Right cardiac atrium (tissue), 5 donors: Measurements from ENCODE around the gene IQCE. TPM values are rescaled to one million over a fixed set of nuclear protein-coding genes. Genes with fewer than 3 reads are reported as not detected.
A peak's percentile ranks its signal among the peaks of the same experiment; 100 is the strongest.

Source experiments
- ATAC-seq, 2 donors: fragments of 200-7000 bp; cut with Tn5 transposase; one replicate each; pipeline versions ENCODE4 v1.8.0 to v1.9.1; 2020; ENCODE audit warnings: moderate library complexity in 2 of 2, mild to moderate bottlenecking in 1 of 2
- DNase-seq, 3 donors: peaks; one replicate each; pipeline ENCODE4 v3.0.0-alpha.2; 2020
- H3K27ac ChIP-seq: one replicate; pipeline ENCODE4 v1.5.1; 2013; ENCODE audit warnings: mild to moderate bottlenecking, low read length, control low read depth, moderate library complexity
- H3K27me3 ChIP-seq: one replicate; pipeline ENCODE4 v1.6.1; 2013; ENCODE audit not compliant: control insufficient read depth, insufficient read depth
- H3K4me1 ChIP-seq: one replicate; pipeline ENCODE4 v1.6.1; 2013; ENCODE audit warnings: low read length; ENCODE audit not compliant: control insufficient read depth, insufficient read depth
- H3K4me3 ChIP-seq: one replicate; pipeline ENCODE4 v1.5.1; 2013; ENCODE audit warnings: low read length, control low read depth
- H3K9me3 ChIP-seq: one replicate; pipeline ENCODE4 v1.6.1; 2013; ENCODE audit warnings: low read length; ENCODE audit not compliant: control insufficient read depth
- WGBS: extraction: QIAGEN DNeasy Blood & Tissue Kit; methylation state at CpG from one replicate; pipeline ENCODE4 v1.1.7; 2013; 5-methylcytosine and 5-hydroxymethylcytosine counted together
- intact Hi-C, 4 donors: fragments of 100-400 bp; cut with DNase I; formaldehyde crosslinking; loops; one replicate each; pipeline versions ENCODE4 v1.11.0 to v1.14.0; 2022 to 2023
- polyA plus RNA-seq: library from polyadenylated mRNA; stranded (reverse); fragments of 200-250 nt; gene quantifications from one replicate; pipeline ENCODE4 v1.2.3, GENCODE V29; 2013
- total RNA-seq, 4 donors: library from RNA; stranded (reverse); fragmentation: NEBNext Ultra II Directional; extraction: Animal tissue kit (Norgen Biotek cat#: 25700); gene quantifications; one replicate each; pipeline ENCODE4 v1.2.1, GENCODE V29; 2021
- donor health status: healthy with polysubstance abuse.
- donor health status: DM: no; HTN: yes; CAD: no.
- donor health status: DM: no; HTN: no; CAD: no.
- donor health status: DM: no; HTN: yes; CAD: no; lungs with severe emphysema.
- donor health status: DM: yes; HTN: yes; CAD: no.

IQCE gene
- total and polyA plus RNA-seq, 5 donors, result 7.9 to 16.0 (median 15.1) TPM

GRCh38 chr7:2637066-2637471, 78.3 kb downstream of the IQCE start:
- intact Hi-C loops, result no loop called here
- no peak for ATAC-seq
- Histone ChIP-seq H3K4me3 (no peak overlapping the region), H3K27ac (no peak overlapping the region), H3K4me1 (peaks cover 29% of the 10 kb centered on the region), H3K27me3 (no peaks in the 10 kb centered on the region), H3K9me3 (no peaks in the 10 kb centered on the region)
- DNase-seq, result peak in 1 of 3 donors; percentile 72
- WGBS, result 79% methylated on average over 17 of the region's 17 CpGs

GRCh38 chr7:2637505-2638223, 78.9 kb downstream of the IQCE start:
- Histone ChIP-seq H3K9me3 (no peaks in the 10 kb centered on the region), H3K27me3 (no peaks in the 10 kb centered on the region), H3K27ac (peak overlapping the region; percentile 8), H3K4me1 (peaks cover 29% of the 10 kb centered on the region), H3K4me3 (no peak overlapping the region)
- intact Hi-C loops, result no loop called here
- WGBS, result 55% methylated on average over 23 of the region's 23 CpGs
- DNase-seq (peak in 2 of 3 donors; percentile 84 to 86), ATAC-seq (no peak)

GRCh38 chr7:2638224-2638991, 79.6 kb downstream of the IQCE start:
- ATAC-seq, result no peak
- WGBS, result 46% methylated on average over 34 of the region's 34 CpGs
- no peaks in the 10 kb centered on the region for H3K9me3 ChIP-seq
- H3K27me3 ChIP-seq, result no peaks in the 10 kb centered on the region
- no peak overlapping the region for H3K4me3 ChIP-seq
- H3K4me1 ChIP-seq, result peaks cover 29% of the 10 kb centered on the region
- peak overlapping the region; percentile 22 for H3K27ac ChIP-seq
- intact Hi-C loops, result no loop called here
- DNase-seq, result peak; percentile 73 to 84 (median 83)

GRCh38 chr7:2639181-2639681, 80.5 kb downstream of the IQCE start:
- Histone ChIP-seq H3K4me1 (peaks cover 26% of the 10 kb centered on the region), H3K27me3 (no peaks in the 10 kb centered on the region), H3K9me3 (no peaks in the 10 kb centered on the region), H3K4me3 (no peak overlapping the region), H3K27ac (no peak overlapping the region)
- peak in 1 of 3 donors; percentile 71 for DNase-seq
- ATAC-seq, result no peak
- WGBS, result 75% methylated on average over 24 of the region's 24 CpGs
- intact Hi-C loops, result no loop called here

DNA sequence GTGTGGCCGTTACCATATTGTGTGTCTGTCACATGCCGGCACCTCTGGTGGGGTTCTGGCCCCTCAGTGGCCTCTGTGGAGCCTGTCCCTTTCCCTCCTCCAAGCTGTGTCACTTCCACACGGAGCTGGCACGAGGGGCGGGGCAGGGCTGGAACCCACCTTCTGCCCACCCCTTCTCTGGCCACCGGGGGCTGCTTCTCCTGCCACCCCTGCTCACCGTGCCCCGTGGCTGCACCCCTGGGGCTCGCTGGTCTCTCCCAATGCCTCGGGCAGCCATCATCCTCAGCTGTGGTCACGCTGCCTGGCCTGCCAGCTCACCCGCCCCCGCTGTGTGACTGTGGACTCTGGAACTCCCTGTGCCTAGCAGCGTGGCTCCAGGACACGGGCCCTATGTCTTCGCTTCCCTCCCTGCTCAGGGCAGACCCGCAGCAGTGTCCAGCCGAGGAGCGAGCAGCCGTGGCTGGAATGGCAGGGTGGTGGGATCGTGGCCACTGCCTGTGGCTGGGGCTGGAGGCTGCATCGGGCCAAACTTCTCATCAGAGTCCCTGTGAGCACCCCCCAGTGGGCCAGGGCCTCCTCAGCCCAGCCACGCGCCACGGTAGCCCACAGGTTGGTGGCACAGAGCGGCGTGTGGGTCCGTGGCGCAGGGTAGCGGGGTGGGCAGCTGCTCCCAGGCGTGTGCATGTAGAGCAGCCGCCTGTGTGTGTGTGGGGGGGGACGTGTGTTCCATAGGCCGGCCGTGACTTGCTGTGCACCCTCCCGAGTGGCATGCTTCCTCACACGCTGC, 81.1 kb downstream of the IQCE start:
- 89% methylated on average over 37 of the region's 37 CpGs for WGBS
- Histone ChIP-seq H3K9me3 (no peaks in the 10 kb centered on the region), H3K4me1 (peaks cover 27% of the 10 kb centered on the region), H3K27me3 (no peaks in the 10 kb centered on the region), H3K27ac (no peak overlapping the region), H3K4me3 (no peak overlapping the region)
- DNase-seq (peak in 1 of 3 donors; percentile 71), ATAC-seq (no peak)
- intact Hi-C loops, result no loop called here

- no peaks in the 10 kb centered on the region for H3K9me3 ChIP-seq
- intact Hi-C loops, result no loop called here
- H3K27ac ChIP-seq, result no peak overlapping the region
- no peaks in the 10 kb centered on the region for H3K27me3 ChIP-seq
- H3K4me3 ChIP-seq, result no peak overlapping the region
- peak in 1 of 3 donors; percentile 71 for DNase-seq
- 57% methylated on average over 12 of the region's 12 CpGs for WGBS
- ATAC-seq, result no peak
- peaks cover 27% of the 10 kb centered on the region for H3K4me1 ChIP-seq
Measured at GRCh38 chr7:2640482-2640830, 81.7 kb downstream of the IQCE start.

GRCh38 chr7:2640846-2641316, 82.1 kb downstream of the IQCE start:
- Histone ChIP-seq H3K27ac (peak overlapping the region; percentile 26), H3K9me3 (no peaks in the 10 kb centered on the region), H3K4me3 (no peak overlapping the region), H3K4me1 (peaks cover 26% of the 10 kb centered on the region), H3K27me3 (no peaks in the 10 kb centered on the region)
- 72% methylated on average over 9 of the region's 9 CpGs for WGBS
- ATAC-seq (peak; percentile 4 to 5), DNase-seq (no peak)
- intact Hi-C loops, result no loop called here

GRCh38 chr7:2641406-2642393, 82.9 kb downstream of the IQCE start:
- peak; percentile 95 to 96 (median 96) for DNase-seq
- peaks cover 23% of the 10 kb centered on the region for H3K4me1 ChIP-seq
- intact Hi-C loops, result no loop called here

GRCh38 chr7:2643386-2644219, 84.8 kb downstream of the IQCE start:
- peak in 1 of 2 donors; percentile 0 for ATAC-seq
- no peak overlapping the region for H3K27ac ChIP-seq

More at GRCh38 chr7:2641406-2642393, 82.9 kb downstream of the IQCE start:
- WGBS, result 16% methylated on average over 39 of the region's 39 CpGs
- H3K27me3 ChIP-seq, result no peaks in the 10 kb centered on the region
- peak; percentile 78 to 81 for ATAC-seq
- peak overlapping the region; percentile 80 for H3K27ac ChIP-seq
- H3K9me3 ChIP-seq, result no peaks in the 10 kb centered on the region
- H3K4me3 ChIP-seq, result no peak overlapping the region

More at GRCh38 chr7:2643386-2644219, 84.8 kb downstream of the IQCE start:
- Histone ChIP-seq H3K27me3 (no peaks in the 10 kb centered on the region), H3K9me3 (no peaks in the 10 kb centered on the region), H3K4me1 (peaks cover 15% of the 10 kb centered on the region), H3K4me3 (no peak overlapping the region)
- 77% methylated on average over 29 of the region's 29 CpGs for WGBS
- peak in 1 of 3 donors; percentile 64 for DNase-seq
- intact Hi-C loops, result no loop called here
